ENCODE data around the gene RTTN.
"Not testable (repeated sequence)": the region's sequence is repeated elsewhere in the genome, so short reads cannot be mapped to it uniquely, and the experiment has no call there.

The RTTN gene

GRCh38 chr18:70243131-70243929 is 37.8 kb upstream of the RTTN start:
- no peak for DNase-seq
- H3K4me1 ChIP-seq (ENCODE audit: control extremely low read depth in 1 of 4, control insufficient read depth in 4 of 4, insufficient read depth in 4 of 4, low read length in 3 of 4): peaks cover 0 to 16% (median 4%) of the 10 kb centered on the region in 4 experiments
- H3K9me3 ChIP-seq (ENCODE audit: control extremely low read depth in 1 of 5, control insufficient read depth in 4 of 5, insufficient read depth in 2 of 5, low read depth in 1 of 5, low read length in 4 of 5): no peaks in the 10 kb centered on the region
- H3K4me3 ChIP-seq (ENCODE audit: control insufficient read depth in 1 of 7, extremely low read depth in 1 of 7, insufficient read depth in 4 of 7, low read depth in 2 of 7, low read length in 6 of 7): no peak overlapping the region
- ChIA-PET POLR2A (no interaction called here), CTCF (no interaction called here)
- no peaks in the 10 kb centered on the region for H3K27me3 ChIP-seq (replicated peaks in 2 of 5; ENCODE audit: control insufficient read depth in 4 of 5, insufficient read depth in 5 of 5, low read length in 4 of 5)
- WGBS (ENCODE audit: insufficient coverage): 96% methylated on average over 7 of the region's 13 CpGs
- no peaks in the 10 kb centered on the region for H3K36me3 ChIP-seq (ENCODE audit: control insufficient read depth in 4 of 4, insufficient read depth in 4 of 4, low read length in 3 of 4)
- H3K27ac ChIP-seq (ENCODE audit: insufficient read depth in 1 of 2, low read depth in 1 of 2, low read length in 2 of 2, poor library complexity in 1 of 2, severe bottlenecking in 2 of 2): no peak overlapping the region

GRCh38 chr18:70236921-70237320 is 31.4 kb upstream of the RTTN start:
- WGBS (ENCODE audit: insufficient coverage): 100% methylated on average over 2 of the region's 7 CpGs

GRCh38 chr18:70235478-70235877 is 30.0 kb upstream of the RTTN start:
- no peaks in the 10 kb centered on the region for H3K27me3 ChIP-seq (replicated peaks in 2 of 5; ENCODE audit: control insufficient read depth in 4 of 5, insufficient read depth in 5 of 5, low read length in 4 of 5)
- ChIA-PET POLR2A (interaction anchor here (0.7 kb wide), 1 partner anchor 527 kb away, joined by 3 read pairs; no protein-coding TSS in a partner anchor), CTCF (no interaction called here)
- WGBS (ENCODE audit: insufficient coverage): 90% methylated on average over 2 of the region's 5 CpGs
- H3K27ac ChIP-seq (ENCODE audit: insufficient read depth in 1 of 2, low read depth in 1 of 2, low read length in 2 of 2, poor library complexity in 1 of 2, severe bottlenecking in 2 of 2): no peak overlapping the region
- H3K4me1 ChIP-seq (ENCODE audit: control extremely low read depth in 1 of 4, control insufficient read depth in 4 of 4, insufficient read depth in 4 of 4, low read length in 3 of 4): no peaks in the 10 kb centered on the region
- H3K36me3 ChIP-seq (ENCODE audit: control insufficient read depth in 4 of 4, insufficient read depth in 4 of 4, low read length in 3 of 4): no peaks in the 10 kb centered on the region
- no peaks in the 10 kb centered on the region for H3K9me3 ChIP-seq (ENCODE audit: control extremely low read depth in 1 of 5, control insufficient read depth in 4 of 5, insufficient read depth in 2 of 5, low read depth in 1 of 5, low read length in 4 of 5)
- no peak for DNase-seq
- no peak overlapping the region for H3K4me3 ChIP-seq (ENCODE audit: control insufficient read depth in 1 of 7, extremely low read depth in 1 of 7, insufficient read depth in 4 of 7, low read depth in 2 of 7, low read length in 6 of 7)

More at GRCh38 chr18:70236921-70237320, 31.4 kb upstream of the RTTN start:
- H3K27me3 ChIP-seq (replicated peaks in 2 of 5; ENCODE audit: control insufficient read depth in 4 of 5, insufficient read depth in 5 of 5, low read length in 4 of 5); H3K4me1 ChIP-seq (ENCODE audit: control extremely low read depth in 1 of 4, control insufficient read depth in 4 of 4, insufficient read depth in 4 of 4, low read length in 3 of 4); DNase-seq; H3K4me3 ChIP-seq (ENCODE audit: control insufficient read depth in 1 of 7, extremely low read depth in 1 of 7, insufficient read depth in 4 of 7, low read depth in 2 of 7, low read length in 6 of 7); POLR2A ChIA-PET; H3K9me3 ChIP-seq (ENCODE audit: control extremely low read depth in 1 of 5, control insufficient read depth in 4 of 5, insufficient read depth in 2 of 5, low read depth in 1 of 5, low read length in 4 of 5); CTCF ChIA-PET; H3K36me3 ChIP-seq (ENCODE audit: control insufficient read depth in 4 of 4, insufficient read depth in 4 of 4, low read length in 3 of 4); H3K27ac ChIP-seq (ENCODE audit: insufficient read depth in 1 of 2, low read depth in 1 of 2, low read length in 2 of 2, poor library complexity in 1 of 2, severe bottlenecking in 2 of 2): not testable (repeated sequence)

- no peak overlapping the region for H3K4me3 ChIP-seq (ENCODE audit: control insufficient read depth in 1 of 7, extremely low read depth in 1 of 7, insufficient read depth in 4 of 7, low read depth in 2 of 7, low read length in 6 of 7)
- POLR2A ChIA-PET: interaction anchor here (0.7 kb wide), 1 partner anchor 527 kb away, joined by 3 read pairs; no protein-coding TSS in a partner anchor
- no peaks in the 10 kb centered on the region for H3K27me3 ChIP-seq (replicated peaks in 2 of 5; ENCODE audit: control insufficient read depth in 4 of 5, insufficient read depth in 5 of 5, low read length in 4 of 5)
- CTCF ChIA-PET: interaction anchor here (0.6 kb wide), 2 partner anchors 12 to 532 kb away, joined by 3 read pairs; no protein-coding TSS in a partner anchor
- no peaks in the 10 kb centered on the region for H3K4me1 ChIP-seq (ENCODE audit: control extremely low read depth in 1 of 4, control insufficient read depth in 4 of 4, insufficient read depth in 4 of 4, low read length in 3 of 4)
- peak in 2 of 3 donors; percentile 33 to 79 for DNase-seq
- no peaks in the 10 kb centered on the region for H3K9me3 ChIP-seq (ENCODE audit: control extremely low read depth in 1 of 5, control insufficient read depth in 4 of 5, insufficient read depth in 2 of 5, low read depth in 1 of 5, low read length in 4 of 5)
- 74% methylated on average over 9 of the region's 12 CpGs for WGBS (ENCODE audit: insufficient coverage)
- H3K36me3 ChIP-seq (ENCODE audit: control insufficient read depth in 4 of 4, insufficient read depth in 4 of 4, low read length in 3 of 4): no peaks in the 10 kb centered on the region
- H3K27ac ChIP-seq (ENCODE audit: insufficient read depth in 1 of 2, low read depth in 1 of 2, low read length in 2 of 2, poor library complexity in 1 of 2, severe bottlenecking in 2 of 2): no peak overlapping the region
These were observed 29.4 kb upstream of the RTTN start for GRCh38 chr18:70234667-70235459.

GRCh38 chr18:70233974-70234373 is 28.5 kb upstream of the RTTN start:
- Histone ChIP-seq H3K36me3 (ENCODE audit: control insufficient read depth in 4 of 4, insufficient read depth in 4 of 4, low read length in 3 of 4) (no peaks in the 10 kb centered on the region), H3K27ac (ENCODE audit: insufficient read depth in 1 of 2, low read depth in 1 of 2, low read length in 2 of 2, poor library complexity in 1 of 2, severe bottlenecking in 2 of 2) (no peak overlapping the region), H3K27me3 (replicated peaks in 2 of 5; ENCODE audit: control insufficient read depth in 4 of 5, insufficient read depth in 5 of 5, low read length in 4 of 5) (no peaks in the 10 kb centered on the region), H3K4me3 (ENCODE audit: control insufficient read depth in 1 of 7, extremely low read depth in 1 of 7, insufficient read depth in 4 of 7, low read depth in 2 of 7, low read length in 6 of 7) (no peak overlapping the region), H3K9me3 (ENCODE audit: control extremely low read depth in 1 of 5, control insufficient read depth in 4 of 5, insufficient read depth in 2 of 5, low read depth in 1 of 5, low read length in 4 of 5) (no peaks in the 10 kb centered on the region), H3K4me1 (ENCODE audit: control extremely low read depth in 1 of 4, control insufficient read depth in 4 of 4, insufficient read depth in 4 of 4, low read length in 3 of 4) (no peaks in the 10 kb centered on the region)
- DNase-seq: no peak
- POLR2A ChIA-PET: no interaction called here
- CTCF ChIA-PET: interaction anchor here (0.6 kb wide), 1 partner anchor 532 kb away, joined by 3 read pairs; no protein-coding TSS in a partner anchor

- DNase-seq: no peak
- H3K27me3 ChIP-seq (replicated peaks in 2 of 5; ENCODE audit: control insufficient read depth in 4 of 5, insufficient read depth in 5 of 5, low read length in 4 of 5): no peaks in the 10 kb centered on the region
- no peaks in the 10 kb centered on the region for H3K36me3 ChIP-seq (ENCODE audit: control insufficient read depth in 4 of 4, insufficient read depth in 4 of 4, low read length in 3 of 4)
- POLR2A ChIA-PET: no interaction called here
- no peak overlapping the region for H3K27ac ChIP-seq (ENCODE audit: insufficient read depth in 1 of 2, low read depth in 1 of 2, low read length in 2 of 2, poor library complexity in 1 of 2, severe bottlenecking in 2 of 2)
- CTCF ChIA-PET: no interaction called here
- H3K4me3 ChIP-seq (ENCODE audit: control insufficient read depth in 1 of 7, extremely low read depth in 1 of 7, insufficient read depth in 4 of 7, low read depth in 2 of 7, low read length in 6 of 7): no peak overlapping the region
- no CpG with 5 or more reads among the region's 1 CpG for WGBS (ENCODE audit: insufficient coverage)
- peaks cover 0 to 14% (median 5%) of the 10 kb centered on the region in 5 experiments for H3K9me3 ChIP-seq (ENCODE audit: control extremely low read depth in 1 of 5, control insufficient read depth in 4 of 5, insufficient read depth in 2 of 5, low read depth in 1 of 5, low read length in 4 of 5)
- H3K4me1 ChIP-seq (ENCODE audit: control extremely low read depth in 1 of 4, control insufficient read depth in 4 of 4, insufficient read depth in 4 of 4, low read length in 3 of 4): no peaks in the 10 kb centered on the region
These were observed 26.8 kb upstream of the RTTN start for GRCh38 chr18:70232261-70232660.

GRCh38 chr18:70229639-70230038 is 24.2 kb upstream of the RTTN start:
- no peak for DNase-seq
- WGBS (ENCODE audit: insufficient coverage): 89% methylated on average over 4 of the region's 5 CpGs
- Histone ChIP-seq H3K27ac (ENCODE audit: insufficient read depth in 1 of 2, low read depth in 1 of 2, low read length in 2 of 2, poor library complexity in 1 of 2, severe bottlenecking in 2 of 2) (no peak overlapping the region), H3K36me3 (ENCODE audit: control insufficient read depth in 4 of 4, insufficient read depth in 4 of 4, low read length in 3 of 4) (no peaks in the 10 kb centered on the region), H3K4me1 (ENCODE audit: control extremely low read depth in 1 of 4, control insufficient read depth in 4 of 4, insufficient read depth in 4 of 4, low read length in 3 of 4) (no peaks in the 10 kb centered on the region), H3K9me3 (ENCODE audit: control extremely low read depth in 1 of 5, control insufficient read depth in 4 of 5, insufficient read depth in 2 of 5, low read depth in 1 of 5, low read length in 4 of 5) (peaks cover 0 to 20% (median 9%) of the 10 kb centered on the region in 5 experiments), H3K27me3 (replicated peaks in 2 of 5; ENCODE audit: control insufficient read depth in 4 of 5, insufficient read depth in 5 of 5, low read length in 4 of 5) (no peaks in the 10 kb centered on the region), H3K4me3 (ENCODE audit: control insufficient read depth in 1 of 7, extremely low read depth in 1 of 7, insufficient read depth in 4 of 7, low read depth in 2 of 7, low read length in 6 of 7) (no peak overlapping the region)
- ChIA-PET POLR2A (no interaction called here), CTCF (no interaction called here)

Data from common myeloid progenitor, CD34-positive (primary cell).